Measurements from ENCODE around the gene PACSIN1.

The PACSIN1 gene

DNA sequence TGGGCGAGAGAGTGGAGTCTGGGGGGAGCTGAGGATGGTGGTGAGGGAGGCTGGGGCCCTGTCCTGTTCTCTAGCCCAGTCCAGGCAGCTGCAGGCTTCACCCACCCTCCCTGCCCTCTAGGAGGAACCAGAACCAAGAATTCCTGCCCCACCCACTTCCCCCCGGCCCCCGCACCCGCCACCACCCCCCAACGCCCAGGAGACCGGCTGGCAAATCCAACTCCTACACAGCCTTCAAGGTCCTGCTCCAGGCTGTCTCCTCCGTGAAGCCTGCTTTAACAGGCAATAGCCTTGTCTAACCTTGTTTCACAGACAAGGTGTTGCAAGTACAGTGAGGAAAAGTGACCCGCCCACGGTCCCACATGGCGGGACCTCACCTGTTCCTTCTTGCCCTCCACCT lies 87.9 kb downstream of the PACSIN1 start:
- H3K4me3 ChIP-seq (ENCODE audit: insufficient read depth, low read depth, low read length, poor library complexity, severe bottlenecking), result no peak overlapping the region
- H3K9me3 ChIP-seq (ENCODE audit: control insufficient read depth, low read length), result no peaks in the 10 kb centered on the region
- no peaks in the 10 kb centered on the region for H3K36me3 ChIP-seq (ENCODE audit: control insufficient read depth, insufficient read depth, low read length)
- no peaks in the 10 kb centered on the region for H3K27me3 ChIP-seq (replicated peaks; ENCODE audit: control insufficient read depth, insufficient read depth, low read length, poor library complexity, severe bottlenecking)
- H3K27ac ChIP-seq (ENCODE audit: insufficient read depth, low read length, poor library complexity, severe bottlenecking), result no peak overlapping the region
- DNase-seq, result no peak
- H3K4me1 ChIP-seq (ENCODE audit: control insufficient read depth, insufficient read depth, low read length, poor library complexity, severe bottlenecking), result no peaks in the 10 kb centered on the region

DNA sequence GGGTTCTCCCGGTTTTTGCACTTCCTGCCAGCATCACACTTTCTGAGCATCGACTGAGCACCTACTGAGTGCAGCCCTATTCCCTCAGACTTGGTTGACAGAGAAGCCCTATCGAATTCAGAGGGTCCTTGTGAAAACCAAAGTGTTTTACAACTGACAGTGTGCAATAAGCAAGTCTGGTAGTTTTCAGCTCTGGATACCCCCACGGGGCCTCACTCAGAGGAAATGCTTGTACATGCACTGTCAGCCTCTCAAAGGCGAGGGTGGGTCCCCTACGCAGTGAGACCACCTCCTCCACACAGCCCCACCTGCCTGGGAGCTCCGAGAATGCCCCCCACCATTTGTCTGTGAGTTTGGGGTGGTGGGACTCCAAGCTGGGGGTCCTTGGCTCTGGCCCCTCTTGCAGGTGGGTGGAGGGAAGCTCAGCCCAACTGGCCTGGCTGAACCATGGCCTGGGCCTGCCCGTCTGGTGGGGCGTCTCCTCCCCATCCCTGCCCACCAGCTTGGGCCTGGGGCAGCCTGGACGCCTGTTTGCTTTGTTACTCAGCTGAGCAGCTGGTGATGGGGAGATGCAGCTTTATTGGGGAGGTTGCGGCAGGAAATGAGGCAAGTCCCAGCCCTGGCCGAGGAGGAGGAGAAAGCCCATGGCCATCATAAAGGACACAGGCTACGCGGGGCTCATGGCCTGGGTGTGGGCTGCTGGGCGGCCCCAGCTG lies 88.6 kb downstream of the PACSIN1 start:
- no peak for DNase-seq
- no peaks in the 10 kb centered on the region for H3K9me3 ChIP-seq (ENCODE audit: control insufficient read depth, low read length)
- no peak overlapping the region for H3K4me3 ChIP-seq (ENCODE audit: insufficient read depth, low read depth, low read length, poor library complexity, severe bottlenecking)
- no peaks in the 10 kb centered on the region for H3K36me3 ChIP-seq (ENCODE audit: control insufficient read depth, insufficient read depth, low read length)
- H3K27ac ChIP-seq (ENCODE audit: insufficient read depth, low read length, poor library complexity, severe bottlenecking), result no peak overlapping the region
- H3K4me1 ChIP-seq (ENCODE audit: control insufficient read depth, insufficient read depth, low read length, poor library complexity, severe bottlenecking), result no peaks in the 10 kb centered on the region
- no peaks in the 10 kb centered on the region for H3K27me3 ChIP-seq (replicated peaks; ENCODE audit: control insufficient read depth, insufficient read depth, low read length, poor library complexity, severe bottlenecking)

DNA sequence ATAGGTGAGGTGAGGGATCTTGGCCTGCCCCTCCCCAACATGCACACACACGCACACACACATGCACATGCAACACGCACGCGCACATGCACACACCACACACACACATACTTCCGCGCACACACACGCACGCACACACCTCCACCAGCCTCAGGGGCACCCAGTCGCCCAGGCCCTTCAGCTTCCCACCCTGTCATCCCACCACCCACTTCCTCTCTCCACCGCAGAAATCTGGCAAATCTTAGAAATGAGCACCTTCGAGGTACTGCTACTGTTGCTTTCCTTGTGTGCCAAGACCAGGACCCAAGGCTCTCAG lies 89.1 kb downstream of the PACSIN1 start:
- no peak for DNase-seq
- Histone ChIP-seq H3K4me1 (ENCODE audit: control insufficient read depth, insufficient read depth, low read length, poor library complexity, severe bottlenecking) (no peaks in the 10 kb centered on the region), H3K27me3 (replicated peaks; ENCODE audit: control insufficient read depth, insufficient read depth, low read length, poor library complexity, severe bottlenecking) (no peaks in the 10 kb centered on the region), H3K27ac (ENCODE audit: insufficient read depth, low read length, poor library complexity, severe bottlenecking) (no peak overlapping the region), H3K4me3 (ENCODE audit: insufficient read depth, low read depth, low read length, poor library complexity, severe bottlenecking) (no peak overlapping the region), H3K36me3 (ENCODE audit: control insufficient read depth, insufficient read depth, low read length) (no peaks in the 10 kb centered on the region), H3K9me3 (ENCODE audit: control insufficient read depth, low read length) (no peaks in the 10 kb centered on the region)

DNA sequence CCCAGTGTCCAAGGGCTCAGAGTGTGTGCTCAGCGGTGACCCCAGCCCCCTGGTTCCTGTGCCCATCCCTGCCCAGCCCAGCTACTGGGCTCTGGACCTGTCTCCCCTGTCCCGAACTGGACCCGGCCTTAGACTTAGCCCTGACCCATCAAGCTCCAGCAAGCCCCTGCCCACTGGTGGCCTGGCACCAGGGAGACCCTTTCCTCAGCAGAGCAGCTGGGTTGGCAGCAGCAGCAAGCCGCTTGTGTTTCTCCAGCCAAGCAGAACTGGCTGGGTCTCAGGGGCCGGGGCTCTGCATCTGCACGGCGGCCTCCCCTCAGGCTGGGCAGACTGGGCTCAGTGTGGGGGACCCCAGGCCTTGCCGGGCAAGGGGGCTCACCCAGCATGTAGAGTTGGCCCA lies 89.5 kb downstream of the PACSIN1 start:
- Histone ChIP-seq H3K27me3 (replicated peaks; ENCODE audit: control insufficient read depth, insufficient read depth, low read length, poor library complexity, severe bottlenecking) (no peaks in the 10 kb centered on the region), H3K36me3 (ENCODE audit: control insufficient read depth, insufficient read depth, low read length) (no peaks in the 10 kb centered on the region), H3K4me1 (ENCODE audit: control insufficient read depth, insufficient read depth, low read length, poor library complexity, severe bottlenecking) (no peaks in the 10 kb centered on the region), H3K9me3 (ENCODE audit: control insufficient read depth, low read length) (no peaks in the 10 kb centered on the region), H3K4me3 (ENCODE audit: insufficient read depth, low read depth, low read length, poor library complexity, severe bottlenecking) (no peak overlapping the region), H3K27ac (ENCODE audit: insufficient read depth, low read length, poor library complexity, severe bottlenecking) (no peak overlapping the region)
- DNase-seq, result no peak

DNA sequence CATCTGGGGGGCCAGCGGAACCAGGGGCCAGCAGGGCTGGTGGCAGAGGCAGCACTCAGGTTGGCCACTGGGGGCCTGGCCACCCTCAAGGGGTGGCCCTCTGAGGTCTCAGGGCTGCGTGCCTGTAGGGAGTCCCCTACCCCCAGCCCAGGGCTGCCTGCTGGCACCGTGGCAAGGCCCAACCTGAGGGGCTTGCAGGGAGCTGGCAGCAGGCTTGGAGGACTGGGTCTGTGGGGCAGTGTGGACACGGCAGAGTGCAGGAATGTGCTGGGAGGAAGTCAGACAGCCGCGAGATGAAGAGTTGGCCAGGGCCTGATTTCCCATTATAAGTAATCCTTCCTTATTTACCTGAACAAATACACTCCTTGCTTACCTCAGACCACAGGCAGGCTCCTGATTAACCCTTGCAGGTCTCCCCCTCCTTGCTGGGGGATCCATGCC lies 90.2 kb downstream of the PACSIN1 start, which contains the start of gene SPDEF:
SPDEF (minus strand) TSS at position 299 of the 441 bp plus-strand sequence. CDS start 11,874 bp downstream, outside the sequence.
- Histone ChIP-seq H3K4me3 (ENCODE audit: insufficient read depth, low read depth, low read length, poor library complexity, severe bottlenecking) (no peak within 1 kb of the TSS), H3K27me3 (replicated peaks; ENCODE audit: control insufficient read depth, insufficient read depth, low read length, poor library complexity, severe bottlenecking) (no peaks in the 10 kb centered on the region), H3K27ac (ENCODE audit: insufficient read depth, low read length, poor library complexity, severe bottlenecking) (no peak within 1 kb of the TSS)

DNA sequence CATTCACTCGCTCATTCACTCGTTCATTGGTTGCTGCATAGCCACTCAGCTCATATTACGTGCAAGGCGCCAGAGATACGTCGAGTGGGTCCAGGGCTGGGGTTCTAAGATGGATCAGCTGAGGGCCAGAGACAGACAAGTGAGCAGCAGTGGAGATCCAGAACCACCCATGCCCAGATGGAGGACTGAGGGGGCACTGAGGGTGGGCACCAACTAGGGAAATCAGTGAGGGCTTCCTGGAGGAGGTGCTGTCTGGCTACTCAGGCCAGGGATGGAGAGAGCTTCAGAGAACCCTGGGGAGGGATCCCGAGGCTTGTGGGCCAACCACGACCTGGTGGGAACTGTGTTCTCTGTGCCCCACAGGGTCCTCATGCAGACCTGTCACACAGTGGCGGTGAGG lies 90.6 kb downstream of the PACSIN1 start:
- Histone ChIP-seq H3K9me3 (ENCODE audit: control insufficient read depth, low read length) (no peaks in the 10 kb centered on the region), H3K27ac (ENCODE audit: insufficient read depth, low read length, poor library complexity, severe bottlenecking) (no peak overlapping the region), H3K36me3 (ENCODE audit: control insufficient read depth, insufficient read depth, low read length) (no peaks in the 10 kb centered on the region), H3K4me3 (ENCODE audit: insufficient read depth, low read depth, low read length, poor library complexity, severe bottlenecking) (no peak overlapping the region), H3K4me1 (ENCODE audit: control insufficient read depth, insufficient read depth, low read length, poor library complexity, severe bottlenecking) (no peaks in the 10 kb centered on the region), H3K27me3 (replicated peaks; ENCODE audit: control insufficient read depth, insufficient read depth, low read length, poor library complexity, severe bottlenecking) (no peaks in the 10 kb centered on the region)
- DNase-seq, result no peak

More for the DNA sequence above, 90.2 kb downstream of the PACSIN1 start, which contains the start of gene SPDEF:
- DNase-seq, result no peak
- Histone ChIP-seq H3K36me3 (ENCODE audit: control insufficient read depth, insufficient read depth, low read length) (no peaks in the 10 kb centered on the region), H3K9me3 (ENCODE audit: control insufficient read depth, low read length) (no peaks in the 10 kb centered on the region), H3K4me1 (ENCODE audit: control insufficient read depth, insufficient read depth, low read length, poor library complexity, severe bottlenecking) (no peaks in the 10 kb centered on the region)

DNA sequence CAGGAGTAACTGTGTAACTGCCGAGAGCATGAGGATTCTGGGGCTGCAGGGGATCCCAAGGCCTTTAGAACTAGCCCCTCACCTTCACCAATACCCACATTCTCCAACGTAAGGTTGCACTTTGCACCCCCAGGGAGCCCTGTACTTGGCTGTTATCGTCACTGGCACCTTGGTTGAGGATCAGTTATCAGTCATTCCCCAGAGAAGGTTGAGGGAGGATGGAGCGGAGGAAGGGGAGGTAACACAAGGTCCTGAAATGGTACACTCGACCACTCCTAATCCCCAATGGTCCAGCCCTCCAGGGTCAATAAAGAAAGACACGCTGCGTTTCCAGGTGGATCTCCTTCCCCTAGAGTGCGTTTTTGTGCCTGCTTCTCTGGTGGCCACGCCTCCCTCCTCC lies 91.4 kb downstream of the PACSIN1 start:
- Histone ChIP-seq H3K27me3 (replicated peaks; ENCODE audit: control insufficient read depth, insufficient read depth, low read length, poor library complexity, severe bottlenecking) (no peaks in the 10 kb centered on the region), H3K4me3 (ENCODE audit: insufficient read depth, low read depth, low read length, poor library complexity, severe bottlenecking) (no peak overlapping the region)
- no peak for DNase-seq

DNA sequence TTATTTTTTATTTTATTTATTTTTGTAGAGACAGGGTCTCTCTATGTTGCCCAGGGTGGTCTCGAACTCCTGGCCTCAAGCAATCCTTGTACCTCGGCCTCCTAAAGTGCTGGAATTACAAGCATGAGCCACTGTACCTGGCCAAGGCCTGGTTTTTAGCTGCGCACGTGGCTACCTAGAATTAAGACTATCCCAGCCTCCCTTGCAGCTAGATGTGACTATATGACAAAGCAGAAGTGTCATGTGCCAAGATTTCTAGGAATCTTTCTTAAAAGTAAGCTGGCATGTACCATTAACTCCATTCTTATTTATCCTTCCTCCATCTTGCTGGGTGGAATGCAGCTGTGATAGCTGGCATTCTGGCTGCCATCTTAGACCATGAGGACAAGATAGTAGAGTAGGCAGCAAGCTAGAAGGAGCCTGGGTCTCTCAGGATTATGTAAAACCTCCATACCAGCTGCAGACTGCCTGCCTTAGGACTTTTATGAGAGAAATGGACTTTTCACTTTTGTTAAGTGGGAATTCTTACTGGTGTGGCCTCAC lies 92.4 kb downstream of the PACSIN1 start:
- Histone ChIP-seq H3K4me1 (ENCODE audit: control insufficient read depth, insufficient read depth, low read length, poor library complexity, severe bottlenecking) (no peaks in the 10 kb centered on the region), H3K9me3 (ENCODE audit: control insufficient read depth, low read length) (no peaks in the 10 kb centered on the region), H3K4me3 (ENCODE audit: insufficient read depth, low read depth, low read length, poor library complexity, severe bottlenecking) (no peak overlapping the region), H3K36me3 (ENCODE audit: control insufficient read depth, insufficient read depth, low read length) (no peaks in the 10 kb centered on the region), H3K27ac (ENCODE audit: insufficient read depth, low read length, poor library complexity, severe bottlenecking) (no peak overlapping the region), H3K27me3 (replicated peaks; ENCODE audit: control insufficient read depth, insufficient read depth, low read length, poor library complexity, severe bottlenecking) (no peaks in the 10 kb centered on the region)
- no peak for DNase-seq

More for the DNA sequence above, 91.4 kb downstream of the PACSIN1 start:
- H3K36me3 ChIP-seq (ENCODE audit: control insufficient read depth, insufficient read depth, low read length), result no peaks in the 10 kb centered on the region
- H3K4me1 ChIP-seq (ENCODE audit: control insufficient read depth, insufficient read depth, low read length, poor library complexity, severe bottlenecking), result no peaks in the 10 kb centered on the region
- no peaks in the 10 kb centered on the region for H3K9me3 ChIP-seq (ENCODE audit: control insufficient read depth, low read length)
- H3K27ac ChIP-seq (ENCODE audit: insufficient read depth, low read length, poor library complexity, severe bottlenecking), result no peak overlapping the region

DNA sequence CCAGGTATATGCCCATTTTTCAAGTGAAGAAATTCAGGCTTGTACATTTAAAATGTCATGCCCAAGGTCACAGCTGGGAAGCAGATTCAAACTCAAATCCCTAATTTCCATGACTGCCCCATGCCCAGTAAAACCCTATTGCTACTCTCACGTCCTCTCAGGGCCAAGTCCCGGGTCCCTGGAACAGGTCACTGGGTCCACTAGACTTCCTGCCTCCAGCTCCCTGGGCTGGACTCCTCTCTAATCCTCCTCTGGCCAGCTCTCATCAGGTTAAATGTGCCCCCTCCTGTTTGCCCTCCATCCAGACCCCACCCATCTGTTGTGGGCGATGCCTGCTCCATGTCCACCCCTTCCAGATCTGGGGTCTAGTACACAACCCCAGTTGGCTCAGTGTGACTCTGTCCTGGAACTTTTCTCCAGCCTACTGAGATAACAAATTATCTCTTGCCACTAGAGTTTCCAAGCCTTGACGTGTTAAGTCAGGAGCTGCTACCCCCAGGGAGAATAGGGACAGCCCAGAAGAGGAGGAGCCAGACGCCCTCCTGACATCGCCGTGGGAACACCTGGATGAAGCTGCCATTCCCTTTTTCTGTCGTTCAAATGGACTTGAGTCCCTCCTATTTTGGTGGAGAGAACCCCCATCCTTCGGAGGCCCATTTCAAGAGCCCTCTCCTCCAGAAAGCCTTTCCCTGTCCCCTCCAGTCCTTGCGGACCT lies 93.9 kb downstream of the PACSIN1 start:
- Histone ChIP-seq H3K36me3 (ENCODE audit: control insufficient read depth, insufficient read depth, low read length) (no peaks in the 10 kb centered on the region), H3K4me1 (ENCODE audit: control insufficient read depth, insufficient read depth, low read length, poor library complexity, severe bottlenecking) (no peaks in the 10 kb centered on the region), H3K27ac (ENCODE audit: insufficient read depth, low read length, poor library complexity, severe bottlenecking) (no peak overlapping the region), H3K27me3 (replicated peaks; ENCODE audit: control insufficient read depth, insufficient read depth, low read length, poor library complexity, severe bottlenecking) (no peaks in the 10 kb centered on the region), H3K4me3 (ENCODE audit: insufficient read depth, low read depth, low read length, poor library complexity, severe bottlenecking) (no peak overlapping the region), H3K9me3 (ENCODE audit: control insufficient read depth, low read length) (no peaks in the 10 kb centered on the region)
- no peak for DNase-seq

Measured in effector memory CD4-positive, alpha-beta T cell (primary cell).